SK-MEL-5 (cell line): ENCODE measurements around the gene NVL. TPM values are rescaled to one million over a fixed set of nuclear protein-coding genes. Genes with fewer than 3 reads are reported as not detected.
A peak's percentile ranks its signal among the peaks of the same experiment; 100 is the strongest.
"Not testable (repeated sequence)": the region's sequence is repeated elsewhere in the genome, so short reads cannot be mapped to it uniquely, and the experiment has no call there.

Experiments
- DNase-seq: peaks from one replicate; pipeline ENCODE4 v3.0.0-alpha.2; 2016; ENCODE audit warnings: low read depth, low spot score
- in situ Hi-C: cut with HindIII; loops from 2 replicates; pipeline ENCODE4 v1.10.0; 2016; ENCODE audit warnings: low sequenced_read_pairs, high pct_unique_total_duplicates, low pct_unique_long_range_greater_than_20kb
- total RNA-seq: library from RNA; depleted of rRNA; stranded (reverse); fragments of >200 nt; shearing (Covaris generic); gene quantifications from 2 replicates; pipeline ENCODE4 v1.2.3, GENCODE V29; 2014

NVL gene
- total RNA-seq, 1 experiment from 2014 or later, result 25.3 TPM

DNA sequence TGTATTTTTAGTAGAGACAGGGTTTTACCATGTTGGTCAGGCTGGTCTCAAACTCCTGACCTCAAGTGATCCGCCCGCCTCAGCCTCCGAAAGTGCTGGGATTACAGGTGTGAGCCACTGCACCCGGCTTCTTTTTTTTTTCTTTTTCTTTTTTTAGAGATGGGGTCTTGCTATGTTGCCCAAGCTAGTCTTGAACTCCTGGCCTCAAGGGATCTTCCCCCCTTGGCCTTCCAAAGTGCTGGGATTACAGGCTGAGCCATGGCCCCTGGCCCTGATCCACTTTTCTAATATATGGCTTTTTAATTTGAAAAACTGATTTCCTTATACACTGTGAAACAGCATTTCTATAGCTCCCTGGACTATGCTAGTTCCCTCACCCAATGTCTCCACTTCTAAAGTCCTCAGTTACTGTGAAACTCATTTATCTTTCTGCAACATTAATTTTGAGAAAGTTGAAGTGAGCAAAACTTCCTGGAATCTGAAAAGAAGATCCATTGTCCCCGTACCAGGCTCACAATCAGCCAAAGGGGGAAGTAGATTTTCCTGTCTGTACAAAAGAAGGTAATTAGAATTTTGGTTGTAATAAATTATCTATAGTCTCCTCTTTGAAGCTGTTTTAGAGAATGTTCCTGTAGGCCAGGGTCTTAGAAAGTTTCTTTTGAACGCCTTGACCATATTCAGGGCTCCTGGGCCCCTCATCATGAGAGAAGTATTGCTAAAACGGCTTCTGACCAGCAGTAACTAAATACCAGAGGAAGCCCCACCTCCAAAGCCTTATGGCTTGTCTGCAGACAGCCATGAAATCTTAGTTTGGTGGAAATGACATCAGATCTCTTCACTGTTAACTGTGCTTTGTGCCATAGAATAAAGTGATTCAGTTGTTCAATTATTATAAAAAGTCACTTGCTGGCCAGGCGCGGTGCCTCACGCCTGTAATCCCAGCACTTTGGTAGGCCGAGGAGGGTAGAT, 112.0 kb downstream of the NVL start:
- in situ Hi-C loops, result no loop called here
- no peak for DNase-seq

DNA sequence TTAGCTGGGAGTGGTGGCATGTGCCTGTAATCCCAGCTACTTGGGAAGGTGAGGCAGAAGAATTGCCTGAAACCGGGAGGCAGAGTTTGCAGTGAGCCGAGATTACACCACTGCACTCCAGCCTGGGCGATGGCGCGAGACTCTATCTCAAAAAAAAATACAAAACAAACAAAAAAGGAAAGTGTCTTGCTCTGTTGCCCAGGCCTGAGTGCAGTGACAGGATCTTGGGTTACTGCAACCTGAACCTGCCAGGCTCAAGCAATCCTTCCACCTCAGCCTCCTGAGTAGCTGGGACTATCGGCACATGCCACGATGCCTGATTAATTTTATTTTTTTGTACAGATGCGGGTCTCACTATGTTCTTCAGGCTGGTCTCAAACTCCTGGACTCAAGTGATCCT, 113.6 kb downstream of the NVL start:
- in situ Hi-C loops, result no loop called here
- DNase-seq, result no peak

DNA sequence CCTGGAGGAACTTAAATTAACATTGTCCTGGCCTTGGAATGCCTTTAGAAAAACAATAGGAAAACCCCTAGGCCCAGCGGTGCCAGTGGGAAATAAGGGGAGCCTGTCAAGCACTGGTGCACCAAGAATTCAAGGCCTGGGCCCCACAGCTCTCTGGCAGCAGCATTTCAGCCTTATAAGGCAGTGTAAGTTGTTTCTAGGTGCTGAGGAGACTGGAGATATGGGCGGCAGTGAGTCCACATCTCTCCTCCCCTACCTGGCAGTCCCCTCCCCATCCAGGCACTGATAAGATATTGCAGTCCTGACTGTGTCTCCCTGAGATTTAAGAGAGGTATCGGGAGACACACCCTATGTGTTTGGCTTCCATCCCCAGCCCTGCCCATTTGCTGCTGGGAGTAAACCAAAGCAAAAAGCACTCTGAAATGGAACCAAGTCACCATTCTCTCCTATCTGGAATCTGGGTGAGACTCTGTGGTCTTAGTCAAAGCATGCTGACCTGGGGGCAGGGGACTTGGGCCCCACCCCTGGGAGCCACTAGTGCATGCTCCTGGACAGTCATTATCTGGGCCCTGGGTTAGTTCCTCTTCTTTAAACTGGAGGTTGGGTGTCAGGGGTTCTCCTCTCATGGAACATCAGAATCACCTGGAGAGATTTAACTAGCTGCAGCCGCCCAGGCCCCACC, 116.4 kb downstream of the NVL start:
- no peak for DNase-seq

DNA sequence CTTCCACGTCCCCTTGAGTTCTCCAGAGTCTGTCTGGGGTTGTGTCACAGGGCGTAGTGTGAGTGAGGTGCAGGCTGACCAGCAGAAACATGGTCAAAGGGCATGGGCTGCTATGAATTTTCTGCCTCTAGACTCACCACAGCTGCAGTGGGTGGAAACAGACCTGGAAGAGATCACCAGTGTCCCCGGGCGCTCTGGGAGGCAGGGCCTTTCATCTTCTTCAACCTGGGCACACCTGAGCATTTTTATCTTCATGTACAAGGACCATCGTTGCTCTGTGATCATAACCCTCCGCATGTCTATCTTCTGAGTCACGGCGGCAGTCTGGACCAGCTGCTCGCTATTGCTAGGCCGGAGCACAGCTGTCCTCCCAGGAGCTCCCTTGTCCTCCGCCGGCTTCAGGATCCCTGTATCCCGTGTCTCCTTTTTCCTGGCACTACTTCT, 117.3 kb downstream of the NVL start:
- in situ Hi-C loops, result no loop called here
- no peak for DNase-seq

More for the DNA sequence above, 116.4 kb downstream of the NVL start:
- in situ Hi-C loops, result no loop called here

DNA sequence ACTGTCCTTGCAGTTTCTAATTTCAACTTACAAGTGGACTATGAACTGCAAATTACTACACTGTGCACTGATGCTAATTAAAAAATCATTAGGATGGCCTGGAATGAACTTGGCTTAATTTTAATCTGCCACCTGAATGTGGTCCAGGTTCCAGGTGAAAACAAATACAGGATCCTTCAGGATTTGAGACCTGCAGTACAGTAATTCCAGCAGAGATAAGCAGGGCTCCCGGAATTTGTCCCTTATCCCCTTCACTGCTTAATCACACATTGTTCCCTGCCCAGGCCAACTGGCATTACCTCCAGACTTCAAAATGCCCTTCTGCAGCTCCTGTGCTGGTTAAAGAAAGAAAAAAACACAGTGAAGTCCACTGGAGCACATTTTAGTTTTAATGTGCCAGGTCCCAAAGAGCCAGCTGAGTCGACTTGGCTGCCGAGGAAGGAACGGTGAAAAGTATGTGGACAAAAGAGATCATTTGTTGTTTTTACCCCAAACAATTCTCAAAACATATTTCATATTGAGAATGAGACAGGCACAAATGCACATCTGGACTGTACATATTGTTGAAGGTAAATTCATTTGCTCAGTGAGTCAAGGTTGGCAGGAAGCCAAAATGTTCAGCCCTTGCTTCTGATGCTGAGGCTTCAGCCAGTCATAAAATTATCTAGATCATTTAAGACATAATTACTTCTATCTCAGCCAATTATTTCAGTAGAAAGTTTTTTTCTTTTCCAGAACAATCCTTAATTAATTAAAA, 118.6 kb downstream of the NVL start:
- in situ Hi-C loops, result no loop called here

DNA sequence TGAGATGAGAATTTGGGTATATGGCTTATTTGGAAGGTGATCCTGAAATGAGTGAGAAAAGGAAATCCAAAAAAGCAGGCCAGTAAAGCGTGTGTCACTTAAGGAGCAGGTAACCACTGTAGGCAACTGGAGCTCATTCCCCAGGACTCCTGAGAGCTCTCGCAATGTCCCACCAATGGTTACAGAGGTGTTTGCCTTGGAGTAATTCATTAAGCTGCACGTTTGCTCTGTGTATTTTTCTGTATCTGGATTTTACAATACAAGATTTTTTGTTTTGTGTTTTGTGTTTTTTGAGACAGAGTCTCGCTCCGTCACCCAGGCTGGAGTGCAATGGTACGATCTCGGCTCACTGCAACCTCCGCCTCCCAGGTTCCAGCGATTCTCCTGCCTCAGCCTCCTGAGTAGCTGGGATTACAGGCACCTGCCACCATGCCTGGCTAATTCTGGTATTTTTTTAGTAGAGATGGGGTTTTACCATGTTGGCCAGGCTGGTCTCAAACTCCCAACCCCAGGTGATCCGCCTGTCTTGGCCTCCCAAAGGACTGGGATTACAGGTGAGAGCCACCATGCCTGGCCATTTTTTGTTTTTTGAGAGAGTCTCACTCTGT, 123.9 kb downstream of the NVL start:
- DNase-seq, in situ Hi-C loops: not testable (repeated sequence)

More for the DNA sequence above, 118.6 kb downstream of the NVL start:
- no peak for DNase-seq

DNA sequence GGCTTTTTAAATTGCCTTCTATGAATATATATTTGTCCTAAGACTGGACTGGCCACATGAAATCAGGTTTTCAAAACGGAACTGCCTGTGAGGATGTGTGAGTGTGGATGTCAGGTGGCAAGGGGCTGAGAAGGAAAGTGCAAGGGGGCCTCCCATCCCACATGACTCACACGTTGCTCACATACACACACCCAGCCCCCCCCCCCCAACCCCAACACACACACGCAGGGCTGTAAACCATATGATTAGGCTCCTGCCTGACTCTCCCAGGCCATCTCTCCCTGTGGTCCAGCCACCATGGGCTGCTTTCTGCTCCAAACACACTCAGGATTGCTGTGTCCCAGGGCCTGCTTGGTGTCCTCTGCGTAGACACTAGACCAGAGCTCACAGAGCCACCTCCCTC, 124.5 kb downstream of the NVL start:
- DNase-seq, result no peak
- in situ Hi-C loops, result no loop called here

DNA sequence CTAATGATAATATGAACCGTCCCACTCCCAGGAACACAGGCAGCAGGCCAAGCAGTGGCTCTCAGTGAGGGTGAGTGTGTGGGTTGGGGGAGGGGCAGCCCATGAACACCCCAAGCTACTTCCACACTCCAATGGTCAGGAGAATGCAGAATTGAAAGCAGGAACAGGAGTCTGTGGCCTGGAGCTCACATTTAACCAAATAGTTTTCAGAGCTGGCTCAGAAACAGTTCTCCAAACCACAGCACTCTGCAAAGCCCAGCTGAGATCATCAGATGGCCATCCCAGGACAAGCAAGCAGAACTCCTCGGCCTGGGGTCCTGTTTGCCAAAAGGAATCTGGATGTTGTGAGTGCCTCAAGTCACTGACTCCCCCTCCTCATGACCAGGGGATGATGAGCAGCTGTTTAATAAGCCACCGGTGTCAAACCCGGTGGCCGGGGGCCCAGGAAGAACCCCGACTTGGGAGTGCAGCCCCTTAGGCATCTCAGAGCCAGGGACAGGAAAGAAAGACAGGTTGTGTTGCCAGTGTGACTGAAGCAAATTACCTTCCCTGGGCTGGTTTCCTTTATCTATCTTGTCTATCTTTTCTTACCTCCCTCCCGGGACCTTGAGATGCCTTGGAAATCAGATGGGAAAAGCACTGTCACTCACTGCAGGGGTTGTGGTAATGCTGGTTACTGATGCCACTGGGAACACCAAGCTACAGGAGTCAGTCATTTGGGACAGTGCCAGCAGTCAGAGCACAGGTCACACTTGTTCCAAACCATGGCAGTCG, 126.5 kb downstream of the NVL start:
- DNase-seq, result no peak
- in situ Hi-C loops, result no loop called here

DNA sequence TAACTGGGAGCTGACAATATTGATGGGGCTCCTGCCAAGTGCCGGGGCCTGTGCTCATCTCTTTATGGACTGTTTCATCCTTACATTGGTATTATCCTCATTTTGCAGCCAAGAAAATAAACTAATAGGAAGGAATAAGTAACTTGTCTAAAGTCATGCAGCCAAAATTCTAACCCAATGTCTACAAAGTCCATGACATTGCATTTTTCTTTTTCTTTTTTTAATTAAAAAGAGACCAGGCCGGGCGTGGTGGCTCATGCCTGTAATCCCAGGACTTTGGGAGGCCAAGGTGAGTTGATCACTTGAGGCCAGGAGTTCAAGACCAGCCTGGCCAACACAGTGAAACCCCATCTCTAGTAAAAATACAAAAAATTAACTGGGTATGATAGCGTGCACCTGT, 128.1 kb downstream of the NVL start:
- in situ Hi-C loops, result no loop called here

DNA sequence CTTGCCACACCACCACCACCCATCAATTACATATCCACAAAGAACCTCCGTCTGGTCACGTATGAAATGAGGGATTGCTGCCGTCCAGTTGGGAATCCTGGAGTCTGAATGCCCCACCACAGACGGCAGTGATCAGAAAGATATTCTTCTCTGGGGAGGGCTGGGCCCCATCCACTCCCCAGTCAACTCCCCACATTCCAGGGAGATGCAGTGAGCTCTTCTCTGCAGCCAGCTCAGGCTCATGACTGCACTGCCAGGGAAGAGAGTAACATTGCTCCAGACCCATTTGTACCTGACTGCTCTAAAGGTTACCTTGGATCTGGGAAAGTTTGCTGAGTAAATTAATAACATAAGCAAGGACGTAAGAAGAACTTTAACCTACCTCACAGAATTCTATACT, 128.6 kb downstream of the NVL start:
- in situ Hi-C loops, result no loop called here
- DNase-seq, result no peak

More for the DNA sequence above, 128.1 kb downstream of the NVL start:
- no peak for DNase-seq

DNA sequence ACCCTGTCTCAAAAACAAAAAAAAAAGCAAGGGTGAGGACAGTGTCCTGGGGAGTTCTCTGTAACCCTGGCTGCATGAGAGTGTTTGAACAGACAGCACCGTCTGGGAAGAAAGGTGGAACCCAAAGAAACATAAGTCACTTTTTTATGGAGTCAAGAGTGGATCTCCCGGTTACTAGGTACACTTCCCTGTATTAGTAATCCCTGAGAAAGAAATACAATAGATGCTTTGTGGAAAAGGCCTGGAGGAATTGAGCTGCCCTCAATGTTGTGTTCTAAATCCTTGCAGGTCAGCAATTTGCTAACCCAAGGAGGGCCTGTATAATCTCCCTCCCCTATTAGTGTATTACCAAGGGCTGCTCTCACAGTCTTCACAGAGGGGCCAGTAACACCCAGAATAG, 130.3 kb downstream of the NVL start:
- in situ Hi-C loops, result no loop called here
- peak; percentile 54 for DNase-seq

DNA sequence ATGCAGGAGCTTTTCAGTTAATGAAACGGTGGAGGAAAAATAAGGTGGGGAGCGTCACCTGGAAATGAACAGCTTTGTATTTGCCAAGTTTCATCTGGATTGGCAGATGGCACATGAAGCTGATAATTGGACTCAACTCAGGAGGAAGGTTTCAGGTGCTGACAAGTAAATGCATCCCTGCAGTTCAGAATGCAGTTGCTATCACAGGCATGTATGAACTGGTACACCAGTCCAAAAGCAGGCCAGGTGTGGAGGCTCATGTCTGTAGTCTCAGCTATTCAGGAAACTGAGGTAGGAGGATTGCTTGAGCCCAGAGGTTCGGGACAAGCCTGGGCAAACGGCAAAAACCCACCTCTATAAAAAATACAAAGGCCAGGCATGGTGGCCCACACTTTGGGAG, 131.4 kb downstream of the NVL start:
- in situ Hi-C loops, result no loop called here
- DNase-seq, result no peak

DNA sequence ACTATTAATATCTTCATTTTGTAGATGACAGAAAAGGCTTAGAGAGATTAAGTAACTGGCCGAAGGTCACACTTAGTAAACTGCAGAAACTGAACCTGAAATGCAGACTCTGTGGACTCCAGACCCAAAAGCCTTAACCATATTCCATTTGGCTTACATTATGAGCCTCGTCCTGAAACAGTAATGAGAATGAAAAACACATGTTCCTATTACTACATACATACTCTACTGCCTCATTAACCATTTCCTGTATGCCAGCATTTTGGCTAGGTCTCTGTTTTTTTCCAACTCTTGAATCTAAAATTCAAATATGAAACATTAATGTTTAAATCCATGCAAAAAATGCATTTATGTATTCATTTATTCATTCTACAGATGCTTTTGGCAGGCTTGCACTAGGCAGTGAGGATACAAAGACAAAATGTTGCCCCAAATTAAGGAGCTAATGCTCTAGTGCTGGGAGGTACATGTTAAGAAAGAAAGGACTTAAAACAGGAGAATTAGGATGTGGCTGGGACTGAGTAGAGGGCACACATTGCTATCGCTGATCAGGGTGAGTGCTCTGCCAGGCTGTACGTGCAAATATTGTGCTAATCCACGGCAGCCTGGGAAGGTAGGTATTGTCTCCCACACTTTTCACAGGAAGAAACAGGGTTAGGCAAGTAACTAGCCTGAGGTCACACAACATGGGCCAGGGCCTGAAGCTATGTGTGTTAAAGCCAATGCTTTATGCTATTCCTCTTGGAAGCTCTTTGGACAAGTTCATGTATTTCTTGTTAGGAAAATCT, 133.0 kb downstream of the NVL start:
- in situ Hi-C loops, result no loop called here

DNA sequence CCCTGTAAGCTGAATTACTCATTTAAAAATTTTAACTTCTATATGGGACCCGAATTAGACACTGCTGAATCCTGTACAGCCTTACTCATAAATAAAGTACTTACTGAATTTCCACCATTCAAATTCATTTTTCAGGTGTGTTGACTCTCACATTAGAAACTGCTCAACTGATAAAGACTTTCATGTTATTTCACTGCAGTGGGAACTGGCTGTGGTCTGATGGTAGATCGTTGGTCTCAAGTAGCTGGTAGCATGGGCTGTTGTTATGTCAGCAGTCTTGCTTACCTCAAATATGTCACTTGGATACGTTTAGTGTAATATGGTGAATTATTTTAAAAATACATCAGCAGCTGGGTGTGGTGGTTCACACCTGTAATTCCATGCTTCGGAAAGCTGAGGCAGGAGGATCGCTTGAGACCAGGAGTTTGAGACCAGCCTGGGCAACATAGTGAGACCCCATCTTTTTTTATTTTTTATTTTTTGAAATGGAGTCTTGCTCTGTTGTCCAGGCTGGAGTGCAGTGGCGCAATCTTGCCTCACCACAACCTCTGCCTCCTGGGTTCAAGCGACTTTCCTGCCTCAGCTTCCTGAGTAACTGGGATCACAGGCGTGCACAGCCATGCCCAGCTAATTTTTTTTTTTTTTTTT, 136.5 kb downstream of the NVL start:
- DNase-seq, result no peak
- in situ Hi-C loops, result no loop called here

More for the DNA sequence above, 133.0 kb downstream of the NVL start:
- no peak for DNase-seq

DNA sequence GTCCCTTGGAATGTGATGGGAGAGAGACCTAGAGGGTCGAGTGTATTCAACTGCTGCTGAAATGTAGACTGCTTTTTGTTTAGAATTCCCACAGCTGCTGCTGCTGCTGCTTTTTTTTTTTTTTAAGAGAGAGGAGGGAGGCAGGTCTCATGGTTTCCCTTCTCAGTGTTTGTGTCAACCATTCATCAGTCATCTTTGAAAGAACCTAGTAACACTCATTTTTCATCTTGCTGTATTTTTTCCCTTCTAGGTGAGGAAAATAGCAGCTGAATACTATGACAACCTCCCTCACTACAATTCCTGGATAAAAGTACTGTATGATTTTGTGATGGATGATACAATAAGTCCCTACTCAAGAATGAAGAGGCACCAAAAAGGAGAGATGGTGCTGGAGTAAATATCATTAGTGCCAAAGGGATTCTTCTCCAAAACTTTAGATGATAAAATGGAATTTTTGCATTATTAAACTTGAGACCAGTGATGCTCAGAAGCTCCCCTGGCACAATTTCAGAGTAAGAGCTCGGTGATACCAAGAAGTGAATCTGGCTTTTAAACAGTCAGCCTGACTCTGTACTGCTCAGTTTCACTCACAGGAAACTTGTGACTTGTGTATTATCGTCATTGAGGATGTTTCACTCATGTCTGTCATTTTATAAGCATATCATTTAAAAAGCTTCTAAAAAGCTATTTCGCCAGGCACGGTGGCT, 137.7 kb downstream of the NVL start:
- no peak for DNase-seq
- in situ Hi-C loops, result no loop called here
